NCI-H2196 treated with DMSO at 0.1 percent for 48 hours (cell line): Measurements from ENCODE around the gene CFAP65.

Experiments used
- DNase-seq: peaks from one replicate; lab custom pipeline; 2025; ENCODE audit not compliant: unreplicated experiment; lab: John Stamatoyannopoulos, UW

Gene CFAP65

GRCh38 chr2:218979846-218980734 lies 61.2 kb downstream of the CFAP65 start:
- DNase-seq: peak; percentile 62

- no peak for DNase-seq
Observed at GRCh38 chr2:218975060-218975777, 66.1 kb downstream of the CFAP65 start.

GRCh38 chr2:218970894-218971293 lies 70.4 kb downstream of the CFAP65 start:
- DNase-seq: no peak

- peak; percentile 48 for DNase-seq
Observed at GRCh38 chr2:218964041-218964771, 77.1 kb downstream of the CFAP65 start.

GRCh38 chr2:218963601-218964000 lies 77.7 kb downstream of the CFAP65 start:
- no peak for DNase-seq

GRCh38 chr2:218962859-218963492 lies 78.3 kb downstream of the CFAP65 start:
- peak; percentile 97 for DNase-seq

GRCh38 chr2:218961651-218962570 lies 79.4 kb downstream of the CFAP65 start:
- peak; percentile 59 for DNase-seq

- no peak for DNase-seq
Observed at GRCh38 chr2:218961229-218961628, 80.1 kb downstream of the CFAP65 start.

- DNase-seq: no peak
Observed at GRCh38 chr2:218960309-218961165, 80.8 kb downstream of the CFAP65 start.

- DNase-seq: peak; percentile 49
Observed at GRCh38 chr2:218959761-218960308, 81.5 kb downstream of the CFAP65 start.

GRCh38 chr2:218959141-218959731 lies 82.1 kb downstream of the CFAP65 start, which contains the start of gene CDK5R2:
Gene CDK5R2 (plus strand): TSS chr2:218959666. CDS start chr2:218959821, 155 bp downstream.
- DNase-seq: peak; percentile 92

GRCh38 chr2:218958276-218958675 lies 83.0 kb downstream of the CFAP65 start:
- DNase-seq: no peak

GRCh38 chr2:218957671-218958070 lies 83.6 kb downstream of the CFAP65 start:
- no peak for DNase-seq

GRCh38 chr2:218956039-218956438 lies 85.3 kb downstream of the CFAP65 start:
- no peak for DNase-seq

GRCh38 chr2:218954541-218955300 lies 86.6 kb downstream of the CFAP65 start:
- no peak for DNase-seq

- no peak for DNase-seq
Observed at GRCh38 chr2:218953366-218953954, 87.9 kb downstream of the CFAP65 start.
